T-helper 1 cell treated with Interleukin-12 subunit alpha and Interleukin-12 subunit beta and Interleukin-4 antibody, amounts not matched to agents 30 μg/mL and 1 μg/mL, for 36 hours (primary cell): ENCODE measurements around the gene FAM3C.
"Not testable (repeated sequence)": the region's sequence is repeated elsewhere in the genome, so short reads cannot be mapped to it uniquely, and the experiment has no call there.

Source experiments
- H3K27ac Mint-ChIP-seq: one replicate; pipeline ENCODE4 v1.8.0; 2021; ENCODE audit warnings: mild to moderate bottlenecking, mixed read lengths
- H3K27me3 Mint-ChIP-seq: one replicate; pipeline ENCODE4 v1.8.0; 2021; ENCODE audit warnings: low read depth, mixed read lengths
- H3K36me3 Mint-ChIP-seq: one replicate; pipeline ENCODE4 v1.8.0; 2021; ENCODE audit warnings: low read depth, mixed read lengths
- H3K4me1 Mint-ChIP-seq: one replicate; pipeline ENCODE4 v1.8.0; 2021; ENCODE audit warnings: low read depth, mixed read lengths
- H3K4me3 Mint-ChIP-seq: one replicate; pipeline ENCODE4 v1.8.0; 2021; ENCODE audit warnings: mild to moderate bottlenecking, moderate library complexity, mixed read lengths
- H3K9me3 Mint-ChIP-seq: one replicate; pipeline ENCODE4 v1.8.0; 2021; ENCODE audit warnings: mixed read lengths

The FAM3C gene

GRCh38 chr7:121428855-121429489 lies 32.9 kb upstream of the FAM3C start:
- Mint-ChIP-seq H3K27ac (no peak overlapping the region), H3K4me3 (no peak overlapping the region), H3K27me3 (peaks cover 11% of the 10 kb centered on the region), H3K9me3 (no peaks in the 10 kb centered on the region), H3K36me3 (peaks cover 8% of the 10 kb centered on the region), H3K4me1 (peaks cover 9% of the 10 kb centered on the region)

GRCh38 chr7:121421743-121422142 lies 25.6 kb upstream of the FAM3C start:
- H3K4me3 Mint-ChIP-seq, H3K9me3 Mint-ChIP-seq, H3K36me3 Mint-ChIP-seq, H3K27ac Mint-ChIP-seq, H3K4me1 Mint-ChIP-seq: not testable (repeated sequence)
- H3K27me3 Mint-ChIP-seq = peaks cover 12% of the 10 kb centered on the region

- no peaks in the 10 kb centered on the region for H3K9me3 Mint-ChIP-seq
- peaks cover 12% of the 10 kb centered on the region for H3K27me3 Mint-ChIP-seq
- no peak overlapping the region for H3K27ac Mint-ChIP-seq
- H3K4me1 Mint-ChIP-seq = no peaks in the 10 kb centered on the region
- H3K36me3 Mint-ChIP-seq = no peaks in the 10 kb centered on the region
- H3K4me3 Mint-ChIP-seq = no peak overlapping the region
These were observed 24.9 kb upstream of the FAM3C start for GRCh38 chr7:121420976-121421375.

DNA sequence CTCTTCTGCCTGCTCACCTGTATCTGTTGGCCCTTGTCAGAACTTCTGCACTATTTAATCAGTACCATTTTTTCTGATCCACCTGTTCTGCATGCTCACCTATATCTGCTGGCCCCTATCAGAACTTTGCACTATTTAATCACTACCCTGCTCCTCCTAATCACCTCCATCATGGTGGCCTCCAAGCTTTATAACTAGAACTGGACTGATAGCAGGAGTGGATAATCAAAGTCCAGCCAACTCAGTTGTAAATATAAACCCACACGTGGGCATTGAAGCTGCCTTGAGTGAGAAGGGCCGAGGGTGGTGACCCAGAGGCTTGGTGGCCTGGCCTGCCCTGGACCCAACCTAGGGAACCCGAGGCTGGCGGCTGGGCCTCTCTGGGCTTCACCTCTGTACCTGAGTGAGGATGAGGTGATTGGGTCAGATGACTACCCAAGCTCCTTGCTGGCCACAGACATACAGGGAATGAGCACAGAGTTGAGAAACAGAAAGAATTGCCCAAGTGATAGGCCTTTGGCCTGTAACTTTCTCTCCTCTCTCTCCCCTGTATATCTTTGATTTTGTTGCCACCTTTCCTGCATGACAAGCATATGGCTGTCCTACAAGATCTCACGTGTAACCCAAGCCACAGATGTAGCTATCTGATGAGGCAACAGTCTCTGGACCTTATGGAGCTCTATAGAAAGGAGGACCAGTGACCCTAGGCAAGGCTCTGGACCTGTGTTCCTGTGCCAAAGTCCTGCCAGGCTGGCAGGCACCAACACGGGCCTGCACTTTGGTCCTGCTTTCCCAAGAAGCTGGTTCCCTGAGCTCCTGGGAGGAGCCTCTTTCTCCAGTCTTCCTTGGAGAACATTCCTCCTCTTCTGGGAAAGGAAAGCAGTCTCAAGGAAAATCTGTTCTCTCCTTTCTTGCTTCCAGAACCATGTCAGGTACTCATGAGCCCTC lies 23.4 kb upstream of the FAM3C start:
- no peaks in the 10 kb centered on the region for H3K9me3 Mint-ChIP-seq
- no peak overlapping the region for H3K27ac Mint-ChIP-seq
- H3K27me3 Mint-ChIP-seq = peaks cover 6% of the 10 kb centered on the region
- no peak overlapping the region for H3K4me3 Mint-ChIP-seq
- H3K4me1 Mint-ChIP-seq = no peaks in the 10 kb centered on the region
- no peaks in the 10 kb centered on the region for H3K36me3 Mint-ChIP-seq

DNA sequence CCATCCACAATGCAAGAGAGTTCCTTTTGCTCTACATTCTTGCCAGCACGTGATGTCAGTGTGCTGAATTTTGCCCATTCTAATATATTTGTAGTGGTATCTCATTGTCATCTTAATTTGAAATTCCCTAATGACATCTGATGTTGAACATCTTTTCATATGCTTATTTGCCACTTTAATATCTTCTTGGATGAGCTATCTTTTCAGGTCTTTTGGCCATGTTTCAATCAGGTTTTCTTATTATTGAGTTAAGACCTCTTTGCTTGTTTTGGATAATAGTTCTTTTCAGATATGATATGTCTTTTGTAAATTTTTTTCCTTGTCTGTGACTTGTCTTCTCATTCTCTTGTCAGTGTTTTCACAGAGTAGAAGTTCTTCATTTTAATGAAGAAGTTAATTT lies 20.4 kb upstream of the FAM3C start:
- H3K4me3 Mint-ChIP-seq = no peak overlapping the region
- peaks cover 11% of the 10 kb centered on the region for H3K27me3 Mint-ChIP-seq
- no peaks in the 10 kb centered on the region for H3K9me3 Mint-ChIP-seq
- peaks cover 4% of the 10 kb centered on the region for H3K36me3 Mint-ChIP-seq
- no peaks in the 10 kb centered on the region for H3K4me1 Mint-ChIP-seq
- no peak overlapping the region for H3K27ac Mint-ChIP-seq

GRCh38 chr7:121414436-121414835 lies 18.3 kb upstream of the FAM3C start:
- H3K36me3 Mint-ChIP-seq = peaks cover 8% of the 10 kb centered on the region
- peaks cover 4% of the 10 kb centered on the region for H3K4me1 Mint-ChIP-seq
- H3K9me3 Mint-ChIP-seq = no peaks in the 10 kb centered on the region
- H3K27me3 Mint-ChIP-seq = peaks cover 14% of the 10 kb centered on the region
- no peak overlapping the region for H3K27ac Mint-ChIP-seq
- no peak overlapping the region for H3K4me3 Mint-ChIP-seq

GRCh38 chr7:121411597-121411979 lies 15.5 kb upstream of the FAM3C start:
- peaks cover 8% of the 10 kb centered on the region for H3K36me3 Mint-ChIP-seq
- H3K4me1 Mint-ChIP-seq = peaks cover 4% of the 10 kb centered on the region
- no peaks in the 10 kb centered on the region for H3K9me3 Mint-ChIP-seq
- no peak overlapping the region for H3K4me3 Mint-ChIP-seq
- H3K27me3 Mint-ChIP-seq = peaks cover 14% of the 10 kb centered on the region
- no peak overlapping the region for H3K27ac Mint-ChIP-seq

- no peak overlapping the region for H3K4me3 Mint-ChIP-seq
- peaks cover 4% of the 10 kb centered on the region for H3K4me1 Mint-ChIP-seq
- peaks cover 14% of the 10 kb centered on the region for H3K27me3 Mint-ChIP-seq
- no peaks in the 10 kb centered on the region for H3K9me3 Mint-ChIP-seq
- H3K27ac Mint-ChIP-seq = no peak overlapping the region
- H3K36me3 Mint-ChIP-seq = peaks cover 8% of the 10 kb centered on the region
These were observed 14.9 kb upstream of the FAM3C start for GRCh38 chr7:121410829-121411596.

GRCh38 chr7:121406944-121407343 lies 10.8 kb upstream of the FAM3C start:
- no peaks in the 10 kb centered on the region for H3K9me3 Mint-ChIP-seq
- H3K36me3 Mint-ChIP-seq = peaks cover 3% of the 10 kb centered on the region
- H3K27me3 Mint-ChIP-seq = peaks cover 7% of the 10 kb centered on the region
- H3K27ac Mint-ChIP-seq = no peak overlapping the region
- no peak overlapping the region for H3K4me3 Mint-ChIP-seq
- H3K4me1 Mint-ChIP-seq = peaks cover 4% of the 10 kb centered on the region

GRCh38 chr7:121406461-121406860 lies 10.4 kb upstream of the FAM3C start:
- Mint-ChIP-seq H3K36me3 (peaks cover 3% of the 10 kb centered on the region), H3K4me3 (no peak overlapping the region), H3K27ac (no peak overlapping the region), H3K4me1 (peaks cover 4% of the 10 kb centered on the region), H3K9me3 (no peaks in the 10 kb centered on the region), H3K27me3 (peaks cover 2% of the 10 kb centered on the region)

GRCh38 chr7:121404348-121404747 lies 8.2 kb upstream of the FAM3C start:
- Mint-ChIP-seq H3K4me3 (no peak overlapping the region), H3K4me1 (peaks cover 5% of the 10 kb centered on the region), H3K36me3 (no peaks in the 10 kb centered on the region), H3K9me3 (no peaks in the 10 kb centered on the region), H3K27me3 (no peaks in the 10 kb centered on the region), H3K27ac (no peak overlapping the region)

DNA sequence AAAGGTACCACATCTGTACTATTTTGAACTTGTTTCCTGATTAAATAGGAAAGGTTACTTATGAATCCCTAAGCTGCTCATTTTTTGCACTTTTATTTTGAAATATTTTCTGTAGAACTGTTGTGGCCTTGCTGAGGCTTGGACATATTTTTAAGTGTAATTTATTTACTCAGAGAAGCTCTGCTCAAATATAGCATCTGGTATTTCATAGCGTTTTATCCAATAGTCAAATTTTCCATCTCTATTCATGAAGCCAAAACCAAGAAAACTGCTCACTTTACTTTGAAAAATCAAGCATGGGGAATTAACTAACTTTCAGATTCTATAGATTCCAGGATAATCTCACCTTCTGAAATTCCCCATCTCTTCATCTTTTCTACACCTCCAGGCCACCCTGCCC lies 6.6 kb upstream of the FAM3C start:
- Mint-ChIP-seq H3K4me1 (peaks cover 7% of the 10 kb centered on the region), H3K27me3 (no peaks in the 10 kb centered on the region), H3K4me3 (no peak overlapping the region), H3K27ac (no peak overlapping the region), H3K36me3 (no peaks in the 10 kb centered on the region), H3K9me3 (no peaks in the 10 kb centered on the region)

DNA sequence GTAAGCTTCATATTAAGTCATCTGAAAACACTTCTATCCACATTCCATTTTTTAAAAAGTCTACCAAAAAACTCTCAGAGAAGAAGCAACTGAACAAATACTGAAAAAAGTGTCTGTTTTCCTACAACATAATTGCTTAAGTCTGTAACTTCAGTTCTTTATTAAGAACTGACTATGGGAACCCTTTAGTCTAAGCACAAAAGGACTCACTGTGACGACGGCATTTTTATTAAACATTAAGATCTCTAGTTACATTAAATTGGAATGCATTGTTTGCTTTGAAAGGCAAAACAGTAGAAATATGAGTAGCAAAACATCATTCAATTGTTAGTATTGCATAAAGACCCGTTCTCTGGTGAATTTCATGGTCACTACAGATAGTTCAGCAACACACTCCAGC lies 5.8 kb upstream of the FAM3C start:
- no peaks in the 10 kb centered on the region for H3K27me3 Mint-ChIP-seq
- H3K4me1 Mint-ChIP-seq = peaks cover 8% of the 10 kb centered on the region
- H3K27ac Mint-ChIP-seq = no peak overlapping the region
- H3K9me3 Mint-ChIP-seq = no peaks in the 10 kb centered on the region
- H3K36me3 Mint-ChIP-seq = no peaks in the 10 kb centered on the region
- H3K4me3 Mint-ChIP-seq = no peak overlapping the region

DNA sequence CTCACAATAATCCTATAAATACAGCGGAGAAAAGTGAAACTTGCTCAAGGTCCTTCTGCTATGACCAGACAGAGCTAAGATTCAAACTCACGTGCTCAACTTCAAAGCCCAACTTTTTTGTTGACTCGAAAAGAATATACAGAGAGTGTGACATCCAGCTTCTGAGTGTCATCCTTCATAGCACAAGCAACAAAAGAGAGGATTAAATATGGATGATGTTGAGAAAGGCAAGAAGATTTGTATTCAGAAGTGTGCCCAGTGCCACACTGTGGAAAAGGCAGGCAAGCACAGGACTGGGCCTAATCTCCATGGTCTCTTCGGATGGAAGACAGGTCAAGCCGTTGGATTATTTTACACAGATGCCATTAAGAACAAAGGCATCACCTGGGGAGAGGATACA lies 2.1 kb upstream of the FAM3C start:
- no peaks in the 10 kb centered on the region for H3K36me3 Mint-ChIP-seq
- H3K4me3 Mint-ChIP-seq = no peak overlapping the region
- H3K9me3 Mint-ChIP-seq = no peaks in the 10 kb centered on the region
- no peaks in the 10 kb centered on the region for H3K27me3 Mint-ChIP-seq
- no peak overlapping the region for H3K27ac Mint-ChIP-seq
- H3K4me1 Mint-ChIP-seq = peaks cover 22% of the 10 kb centered on the region
